Fibroblast of skin of left quadriceps (primary cell): Measurements from ENCODE around the gene VPS33A.
"Not testable (repeated sequence)": the region's sequence is repeated elsewhere in the genome, so short reads cannot be mapped to it uniquely, and the experiment has no call there.

Experiments used
- DNase-seq, 2 experiments: peaks; one replicate each; pipeline ENCODE4 v3.0.0-alpha.2; 2013; ENCODE audit warnings: low read depth in 2 of 2

Gene VPS33A

DNA sequence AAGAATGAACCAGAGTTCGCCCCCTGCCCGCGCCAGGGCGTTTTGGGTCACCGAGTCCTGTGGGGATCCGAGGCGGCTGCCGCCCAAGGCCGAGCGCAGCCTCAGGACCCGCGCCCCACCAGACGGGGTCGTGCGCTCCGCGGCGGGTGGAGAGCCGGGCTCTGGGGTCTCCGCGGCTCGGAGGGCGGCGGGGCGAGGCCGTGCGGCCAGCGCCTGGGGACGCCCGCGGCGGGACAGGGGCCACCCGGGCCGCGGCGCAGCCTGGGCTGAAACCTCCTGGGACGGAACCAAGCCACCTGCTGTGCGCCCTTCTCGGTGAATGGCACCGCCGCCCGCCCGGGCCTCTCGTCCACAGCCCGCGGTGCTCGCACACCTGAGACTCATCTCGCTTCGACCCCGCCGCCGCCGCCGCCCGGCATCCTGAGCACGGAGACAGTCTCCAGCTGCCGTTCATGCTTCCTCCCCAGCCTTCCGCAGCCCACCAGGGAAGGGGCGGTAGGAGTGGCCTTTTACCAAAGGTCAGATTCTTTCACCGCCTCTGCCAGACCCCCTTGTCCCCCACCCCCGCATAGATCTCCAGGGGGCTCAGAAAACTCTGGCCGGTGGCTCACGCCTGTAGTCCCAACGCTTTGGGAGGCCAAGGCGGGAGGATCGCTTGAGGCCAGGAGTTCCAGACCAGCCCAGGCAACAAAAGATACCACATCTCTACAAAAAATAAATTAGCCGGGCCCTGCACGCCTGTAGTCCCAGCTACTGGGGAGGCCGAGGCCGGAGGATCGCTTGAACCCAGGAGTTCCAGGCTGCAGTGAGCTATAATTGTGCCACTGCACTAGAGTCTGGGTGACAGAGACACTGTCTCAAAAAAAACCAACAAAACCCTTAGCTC lies 61.9 kb downstream of the VPS33A start:
- no peak for DNase-seq

DNA sequence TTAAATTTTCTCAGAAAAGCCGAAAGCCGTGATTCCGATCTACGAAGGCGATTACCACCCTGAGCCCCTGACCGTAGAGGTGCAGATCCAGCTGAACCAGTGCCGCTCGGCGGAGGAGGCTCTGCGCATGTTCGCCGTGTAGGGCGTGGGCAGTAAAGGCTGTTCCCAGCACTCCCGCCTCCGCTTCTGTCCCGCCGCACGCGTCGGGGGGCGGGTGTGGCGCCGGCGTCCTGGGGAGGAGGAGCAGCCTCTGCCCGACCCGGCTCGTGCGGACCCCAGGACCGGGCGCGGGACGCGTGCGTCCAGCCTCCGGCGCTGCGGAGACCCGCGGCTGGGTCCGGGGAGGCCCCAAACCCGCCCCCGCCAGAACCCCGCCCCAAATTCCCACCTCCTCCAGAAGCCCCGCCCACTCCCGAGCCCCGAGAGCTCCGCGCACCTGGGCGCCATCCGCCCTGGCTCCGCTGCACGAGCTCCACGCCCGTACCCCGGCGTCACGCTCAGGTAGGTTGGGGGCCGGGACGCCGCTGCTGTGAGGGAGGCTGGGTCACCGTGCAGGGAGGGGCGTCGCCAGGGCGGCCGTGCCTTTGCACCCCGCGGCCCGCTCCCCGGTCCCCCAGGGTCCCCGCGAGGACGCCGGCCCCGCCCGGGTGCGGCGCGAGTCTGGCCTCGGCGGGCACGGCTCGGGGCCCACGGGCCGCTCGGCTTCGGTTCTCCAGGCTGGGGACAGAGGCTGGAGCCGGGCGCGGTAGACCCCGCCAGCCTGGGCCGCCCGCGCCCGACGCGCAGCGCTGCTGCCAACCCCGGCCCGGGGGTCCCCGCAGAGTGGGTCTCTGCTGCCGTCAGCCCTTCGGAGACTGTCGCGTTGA lies 62.8 kb downstream of the VPS33A start, which contains the start of gene B3GNT4:
Gene B3GNT4 (plus strand): TSS at position 409 of the 866 bp plus-strand sequence. CDS start 910 bp downstream, outside the sequence.
- DNase-seq = no peak

DNA sequence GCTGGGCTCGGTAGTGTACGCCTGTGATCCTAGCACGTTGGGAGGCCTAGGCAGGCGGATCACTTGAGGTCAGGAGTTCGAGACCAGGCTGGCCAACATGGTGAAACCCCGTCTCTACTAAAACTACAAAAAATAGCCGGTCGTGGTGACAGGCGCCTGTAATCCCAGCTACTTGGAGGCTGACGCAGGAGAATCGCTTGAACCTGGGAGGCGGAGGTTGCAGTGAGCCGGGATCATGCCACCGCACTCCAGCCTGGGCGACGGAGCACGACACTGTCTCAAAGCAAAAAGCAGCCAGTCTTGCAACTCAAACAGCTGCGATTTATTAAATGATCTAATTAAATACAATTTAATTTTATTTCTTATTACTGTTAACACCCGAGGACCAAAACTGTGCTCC lies 63.5 kb downstream of the VPS33A start:
- not testable (repeated sequence) for DNase-seq

DNA sequence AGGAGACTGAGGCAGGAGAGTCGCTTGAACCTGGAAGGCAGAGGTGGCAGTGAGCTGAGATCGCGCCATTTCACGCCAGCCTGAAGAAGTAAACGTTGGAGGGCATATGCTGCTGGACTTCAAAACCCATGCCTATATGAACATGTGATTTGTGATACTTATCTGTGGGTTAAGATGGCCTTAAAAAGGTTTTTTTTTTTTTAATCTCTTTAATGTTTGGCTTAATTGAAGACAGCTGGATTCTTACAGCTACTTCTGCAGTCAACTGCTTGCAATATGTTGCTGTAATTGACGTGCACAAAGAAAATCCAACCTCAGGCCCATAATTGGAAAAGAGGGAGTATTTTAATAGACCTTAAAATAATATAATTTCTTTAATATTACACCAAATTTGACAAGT lies 64.3 kb downstream of the VPS33A start:
- DNase-seq = peak in 1 of 2 experiments; percentile 11

DNA sequence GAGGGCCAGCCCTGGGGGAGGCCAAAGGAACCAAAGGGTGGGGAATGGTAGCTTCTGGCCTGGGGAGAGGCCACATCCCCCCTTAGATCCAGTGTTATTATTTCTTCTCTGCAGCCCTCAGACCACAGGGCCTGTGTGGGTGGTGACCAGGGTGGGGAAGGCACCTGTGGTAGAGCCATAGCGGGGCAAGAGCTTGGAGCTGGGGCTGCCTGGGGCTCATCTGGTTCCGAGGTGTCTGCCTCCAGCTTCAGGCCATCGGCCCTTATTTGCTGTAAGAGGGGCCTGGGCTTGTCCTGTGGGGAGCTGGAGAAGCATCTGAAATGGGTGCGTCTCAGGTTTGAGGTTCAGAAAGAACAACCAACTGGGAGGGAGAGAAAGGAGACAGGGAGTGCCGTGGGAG lies 64.9 kb downstream of the VPS33A start:
- DNase-seq = no peak

DNA sequence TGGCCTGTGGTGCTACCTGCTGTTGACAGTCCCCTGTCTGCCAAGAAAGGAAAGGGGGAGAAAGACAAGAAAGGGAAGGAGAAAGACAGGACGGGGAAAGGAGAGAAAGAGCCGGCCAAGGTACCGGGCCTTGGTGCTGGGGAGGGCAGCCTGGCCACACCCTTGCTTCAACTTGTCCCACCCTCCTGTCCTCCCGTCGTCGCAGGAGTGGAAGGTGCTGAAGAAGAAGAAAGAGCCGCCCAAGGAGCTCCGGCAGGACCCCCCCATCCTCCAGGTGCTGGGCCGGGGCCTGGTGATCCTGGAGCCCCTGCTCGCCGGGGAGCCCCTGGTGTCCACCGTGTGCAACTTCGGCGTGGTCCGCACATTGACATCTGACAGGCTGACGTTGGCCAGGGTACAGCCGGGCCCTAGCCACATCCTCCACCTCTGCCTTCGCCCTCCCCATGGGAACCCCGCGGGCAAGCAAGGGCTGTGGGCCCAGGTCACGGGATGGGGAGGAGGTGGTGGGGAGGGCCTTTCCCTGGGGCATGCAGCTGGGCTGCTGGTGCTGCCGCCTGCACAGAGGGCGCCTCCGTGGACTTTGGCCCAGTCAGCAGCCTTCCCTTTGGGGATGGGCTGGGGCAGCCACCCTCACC lies 65.6 kb downstream of the VPS33A start:
- DNase-seq = no peak

DNA sequence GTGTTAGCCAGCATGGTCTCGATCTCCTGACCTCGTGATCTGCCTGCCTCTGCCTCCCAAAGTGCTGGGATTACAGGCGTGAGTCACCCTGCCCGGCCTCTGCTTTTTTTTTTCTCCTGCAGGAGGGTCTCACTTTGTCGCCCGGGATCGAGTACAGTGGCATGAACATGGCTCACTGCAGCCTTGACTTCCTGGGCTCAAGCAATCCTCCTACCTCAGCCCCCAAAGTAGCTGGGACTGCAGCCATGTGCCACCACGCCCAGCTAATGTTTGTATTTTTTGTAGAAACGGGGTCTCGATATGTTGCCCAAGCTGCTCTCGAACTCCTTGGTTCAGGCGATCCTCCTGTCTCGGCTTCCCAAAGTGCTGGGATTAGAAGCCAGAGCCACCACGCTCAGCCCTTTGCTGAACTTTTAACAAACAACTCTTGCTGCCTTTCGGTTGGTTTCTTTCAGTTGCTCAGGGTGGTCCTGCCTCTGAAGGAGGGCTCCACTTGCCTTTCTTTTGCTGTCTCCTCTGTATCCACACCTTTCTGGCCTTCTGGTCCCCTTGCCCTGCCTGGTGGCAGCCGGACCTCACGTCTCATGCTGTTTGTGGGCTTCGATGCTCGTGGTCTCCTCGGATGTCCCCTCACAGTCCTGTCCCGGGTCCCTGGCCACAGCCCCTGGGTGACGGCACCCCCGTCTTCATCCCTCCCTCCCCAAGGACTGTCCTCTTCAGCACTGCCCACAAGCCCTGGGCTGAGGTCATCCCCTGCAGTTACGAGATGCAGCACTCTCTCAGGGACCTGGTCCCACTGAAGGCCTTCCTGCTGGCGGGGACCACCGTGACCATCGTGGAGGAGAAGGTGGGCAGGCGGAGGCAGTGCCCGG lies 66.6 kb downstream of the VPS33A start:
- no peak for DNase-seq

DNA sequence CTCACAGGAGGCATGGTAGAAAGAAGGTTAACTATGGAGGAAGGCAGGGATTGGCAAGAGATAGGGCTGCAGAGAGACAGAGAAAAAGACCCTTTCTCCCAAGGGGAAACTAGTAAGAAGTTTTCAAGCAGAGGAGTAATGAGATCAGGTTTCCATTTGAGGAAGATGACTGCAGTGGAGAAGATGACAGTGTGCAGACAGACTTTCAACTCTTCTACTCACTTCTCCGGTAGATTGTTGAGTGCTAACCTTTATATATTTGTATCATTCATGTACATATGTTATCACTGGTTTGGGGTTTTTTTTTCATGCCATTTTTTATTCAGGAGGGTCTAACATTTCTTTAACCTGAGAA lies 68.7 kb downstream of the VPS33A start:
- DNase-seq = no peak

DNA sequence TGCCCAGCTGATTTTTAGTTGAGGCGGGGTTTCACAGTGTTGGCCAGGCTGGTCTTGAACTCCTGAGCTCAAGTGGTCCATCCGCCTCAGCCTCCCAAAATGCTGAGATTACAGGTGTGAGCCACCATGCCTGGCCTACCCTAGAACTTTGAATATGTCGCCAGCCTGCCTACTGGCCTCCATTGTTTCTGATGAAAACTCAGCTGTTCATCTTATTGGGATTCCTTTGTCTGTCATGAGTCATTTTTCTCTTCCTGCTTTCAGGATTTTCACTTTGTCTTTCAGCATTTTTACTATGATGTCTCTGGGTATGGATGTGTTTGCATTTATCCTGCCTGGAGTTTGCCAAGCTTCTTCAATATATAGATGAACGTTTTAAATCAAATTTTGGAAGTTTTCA lies 70.9 kb downstream of the VPS33A start:
- no peak for DNase-seq

DNA sequence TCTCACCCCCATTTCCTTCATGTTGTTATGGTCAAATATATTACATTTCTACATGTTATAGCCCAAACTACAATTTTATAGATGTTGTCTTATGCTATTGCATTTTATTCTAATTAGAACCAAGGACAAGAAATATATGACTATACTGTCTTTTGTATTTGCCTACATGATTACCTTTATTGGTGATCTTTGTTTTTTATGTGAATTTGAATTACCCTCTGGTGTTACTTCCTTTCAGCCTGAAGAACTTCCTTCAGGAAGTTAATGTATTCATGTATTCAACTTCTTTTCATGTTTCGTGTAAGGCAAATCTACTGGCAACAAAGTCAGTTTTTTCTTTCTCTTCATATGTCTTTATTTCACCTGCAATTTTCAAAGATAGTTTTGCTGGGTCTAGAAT lies 71.5 kb downstream of the VPS33A start:
- no peak for DNase-seq

DNA sequence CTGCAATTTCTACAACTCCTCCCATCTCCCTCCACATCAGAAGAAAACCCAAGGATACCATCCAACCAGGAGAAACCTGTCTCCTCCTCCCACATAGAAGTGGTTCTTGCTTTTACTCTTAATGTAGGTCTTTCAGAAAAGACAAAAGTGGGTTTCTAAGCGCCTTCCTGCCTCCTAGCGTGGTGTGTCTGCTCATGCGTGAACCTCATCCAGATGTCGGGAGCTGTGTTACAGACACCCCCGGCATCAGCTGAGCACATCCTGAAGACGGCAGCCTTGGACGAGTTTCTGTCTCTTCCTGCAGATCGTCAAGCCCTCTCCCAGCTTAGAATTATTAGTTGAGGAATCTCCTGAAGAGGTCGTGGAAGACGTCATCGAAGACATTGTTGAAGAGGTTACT lies 73.9 kb downstream of the VPS33A start:
- no peak for DNase-seq

DNA sequence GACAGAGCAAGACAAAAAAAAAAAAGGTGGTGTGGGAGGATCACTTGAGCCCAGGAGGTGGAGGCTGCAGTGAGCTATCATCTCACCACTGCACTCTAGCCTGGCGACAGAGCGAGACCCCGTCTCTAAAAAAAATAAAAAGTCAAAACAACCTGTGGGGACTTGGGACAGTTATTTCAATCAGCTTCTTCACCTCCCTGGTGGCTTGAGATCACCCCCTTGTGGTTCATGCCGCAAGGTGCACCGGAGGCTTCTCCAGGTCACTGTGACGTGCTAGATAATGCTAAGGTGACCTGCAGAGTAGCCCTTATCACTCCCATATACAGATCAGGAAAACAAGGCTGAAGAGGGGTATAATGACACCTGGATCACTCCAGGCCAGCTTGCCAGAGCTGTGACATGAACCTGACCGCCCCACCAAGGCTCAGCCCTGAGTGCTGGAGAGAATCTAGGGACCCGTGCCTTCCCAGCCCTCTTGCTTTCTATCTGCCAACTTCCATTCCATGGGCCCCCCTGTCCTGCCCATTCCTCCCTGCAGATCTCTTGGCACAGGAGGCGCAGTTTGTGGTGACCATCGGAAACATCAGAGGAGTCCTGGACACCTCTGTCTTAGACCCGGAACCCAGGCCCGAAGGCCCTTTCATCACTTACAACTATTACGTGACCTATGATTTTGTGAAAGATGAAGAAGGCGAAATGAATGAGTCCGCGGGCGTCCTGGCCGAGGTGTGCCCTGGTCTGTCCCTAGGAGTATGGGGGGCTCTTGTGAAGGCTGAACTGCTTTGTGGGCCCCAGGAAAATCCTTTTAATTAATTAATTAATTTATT lies 75.2 kb downstream of the VPS33A start:
- no peak for DNase-seq

DNA sequence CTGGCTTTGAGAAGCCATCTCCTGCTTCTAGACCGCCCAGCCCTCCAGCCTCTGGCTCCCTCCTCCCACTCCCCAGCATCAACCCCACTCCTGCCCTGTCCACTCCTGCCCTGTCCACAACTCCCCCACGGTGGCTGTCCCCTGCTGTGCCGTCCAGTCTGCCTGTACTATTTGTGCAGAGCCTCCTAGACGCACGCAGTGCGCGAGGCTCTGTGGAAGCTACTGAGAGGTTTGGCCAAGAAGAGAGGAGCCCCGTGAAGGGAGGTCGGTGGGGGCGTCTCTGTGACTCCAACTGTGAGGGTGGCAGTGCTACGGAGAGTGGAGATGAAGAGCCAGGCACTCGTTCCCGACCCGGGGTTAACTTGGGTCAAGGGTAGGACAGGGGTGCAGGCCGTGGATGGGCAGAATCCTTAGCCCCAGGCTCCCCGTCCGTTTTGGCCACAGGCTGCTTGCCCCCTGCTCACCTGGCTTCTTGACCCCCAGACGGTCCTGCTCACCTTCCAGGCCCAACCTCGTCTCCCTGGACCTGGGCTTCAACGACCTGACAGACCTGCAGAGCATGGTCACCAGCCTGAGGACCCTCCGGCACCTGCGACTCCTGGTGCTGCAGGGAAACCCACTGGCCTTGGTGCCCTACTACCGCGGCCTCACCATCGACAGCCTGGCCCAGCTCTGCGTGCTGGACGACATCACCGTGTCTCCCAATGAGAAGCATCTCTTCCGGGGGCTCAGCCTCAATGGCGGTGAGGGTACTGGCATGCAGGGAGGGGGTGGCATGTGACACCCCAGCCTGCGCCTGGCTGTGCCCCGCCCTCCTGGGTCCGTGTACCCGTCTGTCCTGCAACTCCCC lies 76.4 kb downstream of the VPS33A start:
- DNase-seq = no peak

DNA sequence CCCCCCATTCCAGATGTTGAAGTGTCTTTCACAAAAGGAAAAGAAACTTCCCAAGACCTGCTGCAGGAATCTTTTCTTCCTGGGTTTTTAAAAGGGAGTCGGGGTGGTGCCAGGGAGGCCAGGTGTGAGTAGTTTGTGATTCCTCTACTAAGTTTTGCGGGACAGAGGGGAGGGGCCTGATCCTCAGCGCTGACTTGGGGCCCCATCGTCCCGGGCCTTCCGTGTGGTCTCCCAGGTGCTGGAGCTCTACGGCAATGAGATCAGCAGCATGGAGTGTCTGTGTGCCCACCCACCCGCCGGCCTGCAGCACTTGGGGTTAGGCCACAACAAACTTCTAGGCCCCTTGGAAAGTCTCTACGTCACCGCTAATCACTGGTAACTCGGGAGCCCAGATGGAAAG lies 78.8 kb downstream of the VPS33A start:
- DNase-seq = no peak

DNA sequence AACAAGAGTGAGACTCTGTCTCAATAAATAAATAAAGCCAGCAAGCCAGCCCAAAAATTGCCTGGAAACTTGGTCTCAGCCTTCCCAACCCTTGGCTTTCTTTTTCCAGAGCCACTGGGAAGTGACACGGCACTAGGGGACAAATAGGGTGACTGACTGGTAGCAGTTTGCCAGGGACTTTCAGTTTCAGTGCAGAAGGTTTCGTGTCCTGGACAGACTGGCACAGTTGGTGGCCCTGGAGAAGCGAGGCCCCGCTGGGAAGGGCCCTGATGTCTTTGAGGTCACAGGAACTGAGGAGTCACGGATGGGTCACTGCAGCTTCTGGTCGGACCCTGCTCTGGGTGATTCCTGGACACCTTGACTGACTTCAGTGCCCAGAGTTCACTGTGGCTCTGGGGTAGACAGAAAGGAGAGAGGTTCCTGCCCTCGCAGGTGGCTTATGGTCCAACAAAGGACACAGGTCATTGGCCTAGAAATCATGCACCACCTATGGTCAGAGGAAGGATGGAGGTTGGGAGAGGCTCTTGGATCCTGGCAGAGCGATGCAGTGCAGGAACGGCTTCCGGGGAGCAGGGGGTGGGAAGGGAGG lies 80.7 kb downstream of the VPS33A start:
- no peak for DNase-seq

DNA sequence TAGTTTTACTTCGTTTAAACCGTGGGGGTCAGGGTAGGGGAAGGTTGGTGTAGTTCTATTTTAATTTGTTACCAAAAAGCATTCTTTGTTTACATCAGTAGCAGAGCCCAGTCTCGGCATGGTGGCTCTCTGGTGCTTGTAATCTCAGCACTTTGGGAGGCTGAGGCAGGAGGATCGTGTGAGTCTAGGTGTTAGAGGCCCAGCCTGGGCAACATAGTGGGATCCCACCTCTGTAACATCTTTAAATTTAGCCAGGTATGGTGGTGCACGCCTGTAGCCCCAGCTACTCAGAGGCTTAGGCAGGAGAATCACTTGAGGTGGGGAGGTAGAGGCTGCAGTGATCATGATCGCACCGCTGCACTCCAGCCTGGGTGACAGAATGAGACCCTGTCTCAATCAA lies 81.2 kb downstream of the VPS33A start:
- DNase-seq = no peak

DNA sequence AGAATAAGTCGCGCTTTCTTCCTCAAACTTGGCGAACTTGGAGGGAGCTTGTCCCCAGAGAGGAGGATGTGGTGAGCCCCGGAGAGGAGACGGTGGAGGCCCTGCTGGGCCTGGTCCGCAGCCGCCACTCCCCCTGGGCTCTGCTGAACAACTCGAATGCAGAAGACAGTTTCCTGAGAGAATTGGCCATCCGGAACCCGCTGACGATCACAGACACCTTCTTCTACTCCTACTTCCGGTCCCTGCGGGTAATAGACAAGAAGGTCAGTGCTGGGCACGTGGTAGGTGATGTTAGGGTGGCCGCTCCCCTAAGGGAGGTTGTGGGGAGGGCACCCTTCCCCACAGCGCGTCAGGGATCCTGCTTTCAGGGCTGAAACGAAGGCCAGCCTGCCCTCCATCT lies 81.8 kb downstream of the VPS33A start:
- no peak for DNase-seq

DNA sequence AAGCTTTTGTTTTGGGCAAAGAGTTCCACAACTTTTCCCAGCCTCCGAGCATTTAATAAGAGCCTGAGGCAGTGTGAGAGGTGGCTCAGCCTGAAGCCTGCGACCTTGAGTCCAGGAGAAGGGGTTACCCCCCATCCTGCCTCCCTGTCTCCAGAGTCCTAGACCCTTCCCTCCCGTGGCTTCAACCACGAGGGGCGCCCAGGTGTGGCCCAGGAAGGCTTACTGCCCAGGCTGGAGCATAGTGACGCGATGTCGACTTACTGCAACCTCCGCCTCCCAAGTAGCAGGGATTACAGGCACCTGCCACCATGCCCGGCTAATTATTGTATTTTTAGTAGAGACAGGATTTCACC lies 82.7 kb downstream of the VPS33A start:
- no peak for DNase-seq

DNA sequence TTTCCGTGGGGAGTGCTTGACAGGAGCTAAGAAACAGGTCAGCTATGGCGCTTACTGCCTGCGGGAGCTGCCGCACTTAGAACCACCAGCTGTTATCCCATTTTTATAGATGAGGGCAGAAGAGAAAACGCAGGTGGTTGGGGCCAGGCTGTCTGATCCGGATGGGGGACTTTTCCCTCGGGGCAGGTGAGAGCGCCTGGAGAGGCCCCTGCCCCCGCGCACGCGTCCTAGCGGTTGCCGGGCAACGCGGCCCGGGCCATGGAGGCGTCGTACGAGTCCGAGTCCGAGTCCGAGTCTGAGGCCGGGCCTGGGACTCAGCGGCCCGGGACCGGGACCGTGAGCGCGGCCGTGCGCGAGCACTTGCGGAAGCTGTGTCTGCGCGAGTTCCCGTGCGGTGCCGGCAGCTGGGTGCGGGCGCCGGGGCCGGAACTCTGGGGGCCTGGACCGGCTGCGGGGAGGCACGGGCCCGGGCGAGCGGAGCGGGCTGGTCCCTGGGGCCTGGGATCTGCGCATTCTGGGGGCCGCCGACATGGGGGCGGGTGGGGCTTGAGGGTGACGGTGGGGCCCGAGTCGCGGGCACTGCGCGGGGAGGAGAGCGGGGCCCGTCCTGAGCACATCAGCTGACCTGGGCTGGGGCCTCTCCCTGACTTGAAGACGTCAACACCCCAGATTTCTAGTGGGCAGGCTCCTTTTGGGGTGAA lies 83.3 kb downstream of the VPS33A start, which contains the start of gene LRRC43:
Gene LRRC43 (plus strand): TSS at position 237 of the 701 bp plus-strand sequence. CDS start 22 bp downstream, at position 259.
- no peak for DNase-seq
